Measurements from ENCODE around the gene OR5H1. TPM values are rescaled to one million over a fixed set of nuclear protein-coding genes. Genes with fewer than 3 reads are reported as not detected.

Gene OR5H1
- total and polyA plus RNA-seq, 2 donors (not counting 1 experiment from before 2014, with no cell fraction given), result 0.17 TPM; not detected in 1

GRCh38 chr3:98108162-98108561, 22.4 kb upstream of the OR5H1 start:
- Mint-ChIP-seq H3K27me3 (no peaks in the 10 kb centered on the region), H3K27ac (no peak overlapping the region), H3K9me3 (ENCODE audit: insufficient read depth) (no peaks in the 10 kb centered on the region), H3K4me1 (no peaks in the 10 kb centered on the region), H3K4me3 (no peak overlapping the region)
- ATAC-seq (ENCODE audit: low read depth) (no peak), DNase-seq (no peak)
- no peak overlapping the region for H2AFZ ChIP-seq (ENCODE audit: insufficient read depth, low read depth, low read length, poor library complexity, severe bottlenecking)
- no peak overlapping the region for H3K4me3 ChIP-seq (ENCODE audit: control extremely low read depth in 1 of 5, extremely low read depth in 1 of 5, insufficient read depth in 1 of 5, low read depth in 2 of 5, low read length in 4 of 5)
- peaks cover 0 to 8% (median 3%) of the 10 kb centered on the region in 3 donors for H3K9me3 ChIP-seq (ENCODE audit: control extremely low read depth in 1 of 3, control insufficient read depth in 2 of 3, insufficient read depth in 1 of 3, low read length in 2 of 3)
- ChIA-PET POLR2A (no interaction called here), CTCF (no interaction called here)
- TF ChIP-seq CTCF (IDR thresholded peaks at IDR 0.05) (no peak), EZH2 (IDR thresholded peaks at IDR 0.05; ENCODE audit: borderline replicate concordance, insufficient read depth, low read depth, low read length, poor library complexity, severe bottlenecking) (no peak)
- no peaks in the 10 kb centered on the region for H3K79me2 ChIP-seq (ENCODE audit: control insufficient read depth, insufficient read depth, low read length)
- no peaks in the 10 kb centered on the region for H3K27me3 ChIP-seq (replicated peaks in 1 of 4; ENCODE audit: control extremely low read depth in 1 of 4, control insufficient read depth in 3 of 4, insufficient read depth in 4 of 4, low read length in 3 of 4)
- intact Hi-C loops (cut with micrococcal nuclease), result no loop called here
- H3K36me3 ChIP-seq (replicated peaks in 1 of 2; ENCODE audit: control extremely low read depth in 1 of 2, control insufficient read depth in 1 of 2, extremely low read depth in 1 of 2, insufficient read depth in 2 of 2, low read length in 1 of 2), result no peaks in the 10 kb centered on the region
- no peaks in the 10 kb centered on the region for H3K4me1 ChIP-seq (ENCODE audit: control insufficient read depth in 2 of 2, insufficient read depth in 2 of 2, low read length in 2 of 2)
- H3K9ac ChIP-seq (ENCODE audit: low read length), result no peak overlapping the region
- no peaks in the 10 kb centered on the region for H4K20me1 ChIP-seq (ENCODE audit: control insufficient read depth, insufficient read depth, low read length, poor library complexity, severe bottlenecking)
- no peak overlapping the region for H3K27ac ChIP-seq (ENCODE audit: low read length in 2 of 2)
- H3K4me2 ChIP-seq (replicated peaks; ENCODE audit: low read depth, low read length, poor library complexity, severe bottlenecking), result no peak overlapping the region
- no CpG with 5 or more reads among the region's 1 CpG for WGBS (ENCODE audit: insufficient coverage)

GRCh38 chr3:98109807-98110549, 20.5 kb upstream of the OR5H1 start:
- H3K9me3 ChIP-seq (ENCODE audit: control extremely low read depth in 1 of 3, control insufficient read depth in 2 of 3, insufficient read depth in 1 of 3, low read length in 2 of 3), result peaks cover 0 to 10% (median 3%) of the 10 kb centered on the region in 3 donors
- H3K4me3 Mint-ChIP-seq, result no peak overlapping the region
- CTCF ChIA-PET, result no interaction called here
- H3K9me3 Mint-ChIP-seq (ENCODE audit: insufficient read depth), result no peaks in the 10 kb centered on the region
- DNase-seq (peak; percentile 2), ATAC-seq (ENCODE audit: low read depth) (no peak)
- no peak overlapping the region for H3K27ac Mint-ChIP-seq
- H3K27me3 Mint-ChIP-seq, result no peaks in the 10 kb centered on the region
- no peaks in the 10 kb centered on the region for H3K36me3 ChIP-seq (replicated peaks in 1 of 2; ENCODE audit: control extremely low read depth in 1 of 2, control insufficient read depth in 1 of 2, extremely low read depth in 1 of 2, insufficient read depth in 2 of 2, low read length in 1 of 2)
- H3K27ac ChIP-seq (ENCODE audit: low read length in 2 of 2), result no peak overlapping the region
- H2AFZ ChIP-seq (ENCODE audit: insufficient read depth, low read depth, low read length, poor library complexity, severe bottlenecking), result no peak overlapping the region
- POLR2A ChIA-PET, result no interaction called here
- no peaks in the 10 kb centered on the region for H4K20me1 ChIP-seq (ENCODE audit: control insufficient read depth, insufficient read depth, low read length, poor library complexity, severe bottlenecking)
- intact Hi-C loops (cut with micrococcal nuclease), result no loop called here
- no peaks in the 10 kb centered on the region for H3K4me1 ChIP-seq (ENCODE audit: control insufficient read depth in 2 of 2, insufficient read depth in 2 of 2, low read length in 2 of 2)
- H3K4me1 Mint-ChIP-seq, result no peaks in the 10 kb centered on the region
- H3K4me2 ChIP-seq (replicated peaks; ENCODE audit: low read depth, low read length, poor library complexity, severe bottlenecking), result no peak overlapping the region
- H3K27me3 ChIP-seq (replicated peaks in 1 of 4; ENCODE audit: control extremely low read depth in 1 of 4, control insufficient read depth in 3 of 4, insufficient read depth in 4 of 4, low read length in 3 of 4), result no peaks in the 10 kb centered on the region
- H3K9ac ChIP-seq (ENCODE audit: low read length), result no peak overlapping the region
- TF ChIP-seq EZH2 (IDR thresholded peaks at IDR 0.05; ENCODE audit: borderline replicate concordance, insufficient read depth, low read depth, low read length, poor library complexity, severe bottlenecking) (no peak), CTCF (IDR thresholded peaks at IDR 0.05) (no peak)
- no peak overlapping the region for H3K4me3 ChIP-seq (ENCODE audit: control extremely low read depth in 1 of 5, extremely low read depth in 1 of 5, insufficient read depth in 1 of 5, low read depth in 2 of 5, low read length in 4 of 5)
- no peaks in the 10 kb centered on the region for H3K79me2 ChIP-seq (ENCODE audit: control insufficient read depth, insufficient read depth, low read length)
- WGBS (ENCODE audit: insufficient coverage), result 87% methylated on average over 3 of the region's 4 CpGs

Measured in B cell (primary cell).